ENCODE measurements around the gene HOXD11.

HOXD11 gene

GRCh38 chr2:176131848-176132158, 24.7 kb downstream of the HOXD11 start:
- no peak for DNase-seq (ENCODE audit: low spot score)

- DNase-seq (ENCODE audit: low spot score) = no peak
These were observed 25.4 kb downstream of the HOXD11 start for GRCh38 chr2:176132205-176133171.

- no peak for DNase-seq (ENCODE audit: low spot score)
These were observed 26.3 kb downstream of the HOXD11 start for GRCh38 chr2:176133389-176133788.

GRCh38 chr2:176134035-176134434, 27.0 kb downstream of the HOXD11 start:
- DNase-seq (ENCODE audit: low spot score) = no peak

GRCh38 chr2:176135035-176135440, 28.0 kb downstream of the HOXD11 start:
- DNase-seq (ENCODE audit: low spot score) = no peak

- no peak for DNase-seq (ENCODE audit: low spot score)
These were observed 29.5 kb downstream of the HOXD11 start for GRCh38 chr2:176136374-176137251.

- DNase-seq (ENCODE audit: low spot score) = no peak
These were observed 30.1 kb downstream of the HOXD11 start for GRCh38 chr2:176137252-176137580.

GRCh38 chr2:176137906-176138305, 30.8 kb downstream of the HOXD11 start:
- DNase-seq (ENCODE audit: low spot score) = no peak

GRCh38 chr2:176138526-176138922, 31.4 kb downstream of the HOXD11 start:
- DNase-seq (ENCODE audit: low spot score) = no peak

- DNase-seq (ENCODE audit: low spot score) = no peak
These were observed 32.0 kb downstream of the HOXD11 start for GRCh38 chr2:176138923-176139660.

GRCh38 chr2:176139661-176140512, 32.8 kb downstream of the HOXD11 start:
- no peak for DNase-seq (ENCODE audit: low spot score)

- peak; percentile 21 for DNase-seq (ENCODE audit: low spot score)
These were observed 33.6 kb downstream of the HOXD11 start for GRCh38 chr2:176140513-176141317.

- no peak for DNase-seq (ENCODE audit: low spot score)
These were observed 35.2 kb downstream of the HOXD11 start for GRCh38 chr2:176142281-176142680.

GRCh38 chr2:176145085-176145969, 38.2 kb downstream of the HOXD11 start:
- DNase-seq (ENCODE audit: low spot score) = no peak

- no peak for DNase-seq (ENCODE audit: low spot score)
These were observed 39.0 kb downstream of the HOXD11 start for GRCh38 chr2:176146101-176146500.

GRCh38 chr2:176146645-176147044, 39.6 kb downstream of the HOXD11 start:
- DNase-seq (ENCODE audit: low spot score) = no peak

GRCh38 chr2:176147210-176147799, 40.2 kb downstream of the HOXD11 start:
- no peak for DNase-seq (ENCODE audit: low spot score)

- no peak for DNase-seq (ENCODE audit: low spot score)
These were observed 40.9 kb downstream of the HOXD11 start for GRCh38 chr2:176147800-176148496.
